HG03457 (cell line): ENCODE measurements around the gene ACAP3.

Source experiments
- ATAC-seq: cut with Tn5 transposase; IDR thresholded peaks from one replicate; pipeline ENCODE4 v1.9.1; 2021; ENCODE audit warnings: moderate number of reproducible peaks; ENCODE audit not compliant: unreplicated experiment

The ACAP3 gene

DNA sequence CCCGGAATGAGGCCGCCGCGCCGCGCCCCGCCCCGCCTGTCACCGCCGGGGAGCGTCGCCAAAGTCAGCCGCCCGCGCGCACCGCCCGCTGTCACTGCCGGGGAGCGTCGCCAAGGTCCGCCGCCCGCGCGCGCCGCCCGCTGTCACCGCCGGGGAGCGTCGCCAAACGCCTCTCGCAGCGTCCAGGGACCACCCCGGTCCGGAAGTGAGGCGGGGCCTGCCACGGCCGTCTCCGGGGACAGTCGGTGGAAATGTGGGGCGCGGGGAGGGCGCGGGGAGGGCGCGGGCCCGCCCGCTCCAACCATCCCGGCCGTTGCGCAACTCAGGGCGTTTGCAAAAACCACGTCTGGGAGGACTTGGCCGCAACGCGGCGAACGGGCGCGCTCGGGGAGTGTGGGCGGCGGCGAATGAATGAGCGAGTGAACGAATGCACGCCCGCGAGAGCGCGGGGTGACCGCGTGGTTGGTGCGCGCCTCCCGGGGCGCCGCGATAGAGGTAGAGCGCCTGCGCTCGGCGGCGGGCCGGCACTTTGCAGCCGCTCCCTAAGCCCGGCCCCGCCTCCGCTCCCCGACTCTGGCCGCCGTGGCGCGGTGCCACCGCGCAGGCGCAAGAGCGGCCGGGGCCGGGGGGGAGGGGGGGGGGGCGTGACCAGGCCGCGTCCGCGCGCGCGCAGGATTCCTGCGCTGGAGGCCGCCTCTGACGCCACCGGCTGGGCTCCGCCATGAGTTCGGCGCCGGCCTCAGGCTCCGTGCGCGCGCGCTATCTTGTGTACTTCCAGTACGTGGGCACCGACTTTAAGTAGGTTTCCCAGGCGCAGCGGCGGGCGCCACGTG, at the start of gene ACAP3, which contains the start of gene PUSL1:
ACAP3 (minus strand) TSS at position 8 of the 833 bp plus-strand sequence. CDS start 115 bp downstream, outside the sequence.
PUSL1 (plus strand) TSS at position 675 of the 833 bp plus-strand sequence; CDS start at position 722, 47 bp downstream.
- peak; percentile 44 for ATAC-seq

- ATAC-seq, result no peak
These were observed 49.2 kb upstream of the ACAP3 start for GRCh38 chr1:1356796-1357401.

GRCh38 chr1:1356166-1356795, 48.6 kb upstream of the ACAP3 start:
- ATAC-seq, result no peak

DNA sequence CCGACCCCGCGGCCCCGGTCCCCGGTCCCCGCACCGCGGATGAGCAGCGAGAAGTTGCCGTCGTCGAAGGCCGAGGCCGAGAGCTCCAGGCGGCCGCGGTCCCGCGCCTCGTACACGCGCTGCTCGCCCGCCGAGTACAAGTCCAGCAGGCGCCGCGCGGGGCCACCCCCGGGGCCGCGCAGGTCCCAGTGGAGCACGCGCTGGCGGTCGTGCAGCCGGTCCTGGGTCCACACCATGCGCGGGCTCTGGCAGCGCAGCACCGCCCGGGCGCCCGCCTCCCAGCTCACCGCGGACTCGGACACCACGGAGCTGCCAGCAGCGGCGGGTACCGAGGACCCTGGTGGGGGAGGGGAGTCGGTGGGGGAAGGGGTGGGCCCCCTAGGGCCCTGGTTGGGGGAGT, 47.7 kb upstream of the ACAP3 start:
- ATAC-seq, result no peak

GRCh38 chr1:1354271-1355247, 46.8 kb upstream of the ACAP3 start:
- no peak for ATAC-seq

DNA sequence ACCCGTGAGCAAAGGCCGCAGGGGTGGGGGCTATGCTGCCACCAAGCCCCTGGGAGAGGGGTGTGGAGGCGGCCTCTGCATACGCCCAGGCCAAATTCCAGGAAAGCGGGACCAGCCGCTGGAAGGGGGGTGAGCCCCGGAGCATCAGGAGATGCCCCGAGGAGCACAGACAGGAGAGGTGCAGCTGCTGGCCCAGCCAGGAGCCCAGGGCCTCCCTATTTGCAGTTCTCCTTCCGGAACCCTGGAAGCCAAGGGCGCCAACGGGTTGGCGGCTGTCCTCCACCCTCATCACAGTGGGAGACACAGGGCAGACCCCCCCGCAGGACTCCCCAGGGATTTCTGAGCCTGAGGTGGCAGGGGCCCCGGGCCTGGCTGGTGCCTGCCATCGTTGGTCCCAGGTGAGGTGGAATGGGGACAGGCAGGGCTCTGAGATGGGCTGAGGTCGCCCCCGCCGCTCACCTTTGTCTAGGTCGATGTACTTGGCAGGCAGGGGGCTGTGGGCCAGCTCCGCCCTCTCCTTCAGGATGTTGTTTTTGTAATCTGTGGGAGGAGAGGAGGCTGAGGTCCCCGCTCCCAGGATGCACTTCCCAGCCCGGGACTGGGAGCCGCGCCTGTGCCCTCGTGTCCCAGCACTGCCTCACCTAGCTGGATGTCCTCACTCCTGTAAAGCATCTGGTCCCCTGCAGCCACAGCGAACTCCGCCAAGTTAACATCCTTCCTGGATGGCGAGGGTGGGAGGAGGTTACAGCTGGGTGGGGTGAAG, 45.8 kb upstream of the ACAP3 start:
- no peak for ATAC-seq

- no peak for ATAC-seq
These were observed 45.2 kb upstream of the ACAP3 start for GRCh38 chr1:1352786-1353388.

DNA sequence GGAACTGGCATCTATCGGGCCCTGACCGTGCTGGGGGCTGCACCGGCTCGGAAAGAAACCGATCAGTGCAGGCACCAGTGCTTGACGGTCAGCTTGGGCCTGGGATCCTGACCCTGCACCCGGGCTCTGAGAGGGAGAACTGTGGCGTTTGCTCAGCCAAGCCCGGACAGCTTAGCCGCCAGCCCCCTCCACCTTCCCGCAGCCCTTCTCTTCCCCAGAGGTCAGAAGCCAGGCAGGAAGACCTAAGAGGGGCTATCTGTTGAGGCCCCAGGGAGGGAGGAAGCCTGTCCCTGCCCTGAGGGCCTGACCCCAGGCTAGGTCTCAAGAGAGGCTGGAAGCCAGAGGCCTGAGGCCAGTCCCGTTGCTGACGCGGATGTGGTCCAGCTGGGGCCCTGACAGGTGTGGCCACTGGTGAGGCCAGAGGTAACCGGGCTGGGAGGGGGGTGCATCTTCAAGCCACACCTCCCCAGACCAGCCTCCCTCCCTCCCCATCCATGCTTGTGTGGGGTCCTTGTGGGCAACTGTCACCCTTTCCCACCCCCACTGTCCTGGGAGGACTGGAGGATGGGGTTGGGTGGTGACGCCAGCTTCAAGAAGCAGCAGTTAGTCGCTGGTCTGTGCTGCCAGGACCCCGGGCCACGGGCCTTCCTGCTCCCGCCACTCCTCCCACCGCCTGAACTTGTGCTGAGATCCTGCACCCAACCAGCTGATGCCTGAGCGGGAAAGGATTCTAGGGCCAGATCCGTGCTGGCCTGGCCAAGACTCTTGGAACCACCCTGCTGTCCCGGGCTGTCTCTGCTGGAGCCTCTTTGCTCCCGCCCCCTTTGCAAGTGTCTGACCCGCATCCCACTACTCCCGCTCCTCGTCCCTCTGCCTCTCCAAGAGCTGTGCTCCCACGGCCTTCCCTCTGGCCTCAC, 44.0 kb upstream of the ACAP3 start:
- ATAC-seq, result no peak

DNA sequence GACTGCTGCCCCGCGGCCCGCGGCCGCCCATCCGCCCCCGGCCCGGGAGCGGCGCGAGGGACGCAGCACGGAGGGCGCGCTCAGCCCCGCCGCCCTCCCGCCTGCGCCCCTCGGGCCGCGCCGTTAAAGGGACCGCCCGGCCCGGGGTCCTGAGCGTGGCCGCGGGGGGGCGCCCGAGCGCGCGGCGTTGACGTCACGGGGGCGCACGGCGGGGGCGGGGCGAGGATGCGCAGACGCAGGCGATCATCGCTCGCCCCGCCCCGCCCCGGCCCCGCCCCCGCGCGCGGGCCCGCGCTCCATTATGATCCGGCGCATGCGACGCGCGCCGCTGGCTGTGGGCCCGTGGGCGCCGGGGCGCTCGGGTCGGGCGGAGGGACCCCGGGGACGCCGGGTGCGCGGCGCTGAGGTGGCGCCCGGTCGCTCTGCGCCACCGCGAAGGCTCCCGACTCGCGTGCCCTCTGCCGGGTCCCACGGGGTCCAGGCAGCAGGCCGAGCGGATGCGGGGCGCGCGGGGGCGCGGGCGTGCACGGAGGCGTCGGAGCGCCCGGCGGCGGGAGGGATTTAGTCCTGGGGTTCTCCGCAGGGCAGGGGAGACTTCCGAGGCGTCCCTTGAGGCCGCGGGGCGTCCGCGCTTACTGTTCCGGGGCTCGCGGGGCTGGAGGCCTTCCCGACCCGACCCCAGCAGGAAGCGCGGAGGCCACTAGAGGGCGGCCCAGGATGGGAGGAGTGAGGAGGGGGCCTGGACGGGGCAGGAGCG, 41.7 kb upstream of the ACAP3 start, which contains the start of gene DVL1:
DVL1 (minus strand) TSS at position 163 of the 757 bp plus-strand sequence. CDS start 353 bp downstream, outside the sequence.
- ATAC-seq, result no peak

DNA sequence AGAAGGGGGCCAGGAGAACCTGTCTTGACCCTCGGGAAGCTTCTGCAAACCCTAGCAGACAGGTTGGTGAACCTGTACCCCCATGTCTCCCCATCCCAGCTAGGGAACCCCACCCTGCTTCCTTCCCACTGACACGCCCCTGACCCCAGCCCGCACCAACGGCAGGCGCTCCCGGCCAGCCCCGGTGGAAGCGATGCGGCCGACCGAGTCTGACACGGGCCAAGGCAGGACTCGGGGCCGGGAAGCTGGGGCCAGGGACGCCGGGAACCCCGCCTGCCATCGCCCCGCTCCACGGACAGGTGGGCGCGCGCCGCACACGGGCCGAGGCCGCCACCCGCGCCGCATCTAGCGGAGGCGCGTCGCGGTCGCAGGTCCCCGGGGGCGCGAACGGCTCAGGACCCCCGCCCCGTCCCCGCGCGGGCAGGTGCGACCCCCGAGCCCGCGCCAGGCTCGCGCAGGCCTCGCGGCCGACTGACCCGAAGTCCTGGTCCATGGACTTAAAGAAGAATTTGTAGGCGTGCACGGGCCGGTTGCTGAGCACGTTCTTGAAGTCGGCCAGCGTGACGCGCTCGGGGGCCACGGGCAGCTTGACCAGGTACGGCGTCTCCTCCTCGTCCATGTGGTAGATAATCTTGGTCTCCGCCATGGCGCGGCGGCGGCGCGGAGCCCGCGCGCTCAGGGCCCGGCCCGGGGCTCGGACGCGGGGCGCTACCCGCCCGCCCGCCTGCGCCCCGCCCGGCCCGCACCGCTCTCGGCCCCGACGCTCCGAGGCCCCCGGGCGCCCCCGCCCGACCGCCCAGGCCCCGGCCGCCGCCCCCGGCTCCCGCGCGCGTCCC, 40.9 kb upstream of the ACAP3 start:
- no peak for ATAC-seq

DNA sequence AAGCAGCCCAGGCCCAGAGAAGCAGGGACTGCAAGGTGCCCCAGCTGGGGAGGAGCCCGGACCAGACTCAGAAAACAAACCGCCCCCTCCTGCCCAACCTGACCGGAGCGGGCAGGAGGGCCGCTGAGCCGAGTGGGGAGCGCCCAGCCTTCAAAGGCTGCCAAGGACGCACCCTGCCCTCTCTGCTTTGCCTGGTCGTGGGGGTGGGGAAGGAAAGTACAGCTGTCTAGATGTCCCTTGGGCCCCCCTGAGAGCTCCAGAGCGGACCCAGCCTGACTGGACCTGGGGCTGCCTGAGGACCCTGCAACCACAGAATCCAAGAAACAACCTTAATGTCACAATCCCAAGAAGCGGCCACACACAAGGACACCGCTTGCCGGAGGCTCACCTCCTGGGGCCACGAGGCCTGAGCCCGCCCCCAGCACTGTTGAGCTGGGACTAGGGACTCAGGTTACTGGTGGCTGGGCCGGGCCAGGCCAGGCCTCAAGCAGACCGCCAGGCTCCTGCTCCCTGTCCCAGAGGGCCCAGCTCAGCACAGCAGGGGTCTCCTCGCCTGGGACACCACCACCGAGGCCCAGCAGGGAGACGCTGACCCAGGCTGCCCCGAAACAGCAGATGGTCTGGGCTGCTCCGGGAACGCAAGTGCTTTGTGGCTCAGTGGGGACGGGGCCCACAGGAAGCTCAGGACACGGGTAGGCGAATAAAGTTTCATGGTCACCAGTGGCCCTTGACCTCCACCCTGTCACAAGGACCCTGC, 40.1 kb upstream of the ACAP3 start:
- no peak for ATAC-seq

- ATAC-seq, result no peak
These were observed 39.4 kb upstream of the ACAP3 start for GRCh38 chr1:1347026-1347595.

- no peak for ATAC-seq
These were observed 38.8 kb upstream of the ACAP3 start for GRCh38 chr1:1346501-1346890.

DNA sequence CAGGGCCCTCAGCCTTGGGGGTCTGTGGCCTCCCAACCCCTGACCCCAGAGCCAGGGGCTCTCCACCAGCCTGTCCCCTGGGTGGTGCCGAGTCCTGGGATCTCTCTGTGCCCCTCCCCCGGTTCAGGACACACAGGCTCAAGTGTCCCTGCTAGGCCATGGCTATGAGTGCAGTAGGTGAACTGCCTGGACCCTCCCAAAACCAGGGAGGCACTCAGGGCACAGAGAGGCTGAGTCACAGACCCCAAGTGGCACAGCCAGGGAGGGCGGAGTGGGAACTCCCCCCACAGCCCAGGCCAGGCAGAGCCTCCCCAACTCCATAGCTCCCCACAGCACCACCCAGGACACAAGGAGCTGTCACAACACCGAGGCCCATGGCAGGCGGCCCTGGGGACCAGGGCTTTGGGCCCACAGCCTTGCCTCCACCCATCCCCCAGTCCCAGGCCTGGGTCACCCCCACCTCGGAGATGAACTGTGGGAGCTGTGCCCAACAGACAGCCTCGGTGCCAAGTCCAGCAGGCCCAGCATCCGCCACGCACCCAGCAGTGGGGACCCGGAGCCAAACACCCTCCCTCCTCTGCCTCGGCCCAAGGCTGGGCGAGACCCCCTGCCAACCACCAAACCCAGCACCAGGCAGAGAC, 38.2 kb upstream of the ACAP3 start:
- ATAC-seq, result no peak

- ATAC-seq, result no peak
These were observed 37.7 kb upstream of the ACAP3 start for GRCh38 chr1:1345384-1345783.
